Peyer's patch (tissue), 4 donors: Measurements from ENCODE around the gene TRMT44. TPM values are rescaled to one million over a fixed set of nuclear protein-coding genes. Genes with fewer than 3 reads are reported as not detected.

ENCODE experiments used
- DNase-seq, 3 donors: peaks; one replicate each; pipeline ENCODE4 v3.0.0-alpha.2; 2017 to 2019
- H3K27ac ChIP-seq, 4 donors: fragments of 200-600 bp; sonication (generic); one replicate each; pipeline ENCODE4 v1.5.1; 2016 to 2019
- H3K27me3 ChIP-seq, 2 donors: fragments of 200-600 bp; sonication (generic); one replicate each; pipeline ENCODE4 v1.5.1; 2019
- H3K36me3 ChIP-seq, 3 donors: fragments of 200-600 bp; sonication (generic); one replicate each; pipeline ENCODE4 v1.5.1; 2016 to 2019
- H3K4me1 ChIP-seq, 4 donors: fragments of 200-600 bp; sonication (generic); one replicate each; pipeline ENCODE4 v1.5.1; 2016 to 2019
- H3K4me3 ChIP-seq, 4 donors: fragments of 200-600 bp; sonication (generic); 1 replicate in 3 of 4; 2 replicates in 1 of 4; pipeline ENCODE4 v1.5.1; 2016 to 2019; ENCODE audit warnings: mild to moderate bottlenecking in 1 of 4
- H3K9me3 ChIP-seq, 4 donors: fragments of 200-600 bp; sonication (generic); one replicate each; pipeline ENCODE4 v1.5.1; 2016 to 2019; ENCODE audit warnings: mild to moderate bottlenecking in 1 of 4
- POLR2A ChIP-seq, 2 donors: fragments of 450-650 bp; IDR thresholded peaks; one replicate each; pipeline ENCODE4 v1.5.1; 2017; ENCODE audit warnings: antibody characterized with exemption in 2 of 2, mild to moderate bottlenecking in 2 of 2, moderate library complexity in 2 of 2
- total RNA-seq, 4 donors: library from RNA; depleted of rRNA; stranded (reverse); fragments of >200 nt; gene quantifications; one replicate each; pipeline ENCODE4 v1.1.0, GENCODE V29; 2016
- TF ChIP-seq, protein P1 (sequence below), 6 experiments: fragments of 450-650 bp in 4 of 6; fragments of 200-600 bp in 2 of 6; sonication (generic) in 1 of 6; IDR thresholded peaks; one replicate each; pipeline ENCODE4 v1.5.1; 2017 to 2019; ENCODE audit warnings: antibody characterized with exemption in 6 of 6, mild to moderate bottlenecking in 3 of 6, moderate library complexity in 1 of 6

The TRMT44 gene
- total RNA-seq, 4 donors from 2014 or later, result 16.8 to 31.6 (median 28.1) TPM

DNA sequence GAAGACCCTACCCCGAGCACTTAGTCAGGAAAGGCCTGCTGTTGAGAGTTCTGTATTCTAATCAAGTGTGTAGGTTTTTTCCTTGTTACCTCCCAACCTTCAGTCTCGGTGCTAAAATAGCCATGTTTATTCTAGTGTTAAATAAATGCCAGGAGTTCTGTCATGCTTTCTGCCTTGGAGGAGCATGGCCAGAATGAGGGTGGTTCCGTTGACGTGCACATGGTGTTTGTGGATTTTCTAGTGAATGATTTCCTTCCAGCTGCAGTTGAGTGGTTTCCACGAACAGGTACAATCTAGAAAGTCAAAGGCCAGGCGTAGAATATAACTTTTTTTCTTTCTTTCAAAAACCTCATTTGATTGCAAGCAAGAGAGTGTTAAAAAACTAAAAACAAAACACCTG is 21.0 kb downstream of the TRMT44 start:
- no peak overlapping the region for H3K4me3 ChIP-seq
- no peaks in the 10 kb centered on the region for H3K27me3 ChIP-seq
- TF ChIP-seq POLR2A (IDR thresholded peaks at IDR 0.05), result no peak
- TF ChIP-seq, protein P1, sequence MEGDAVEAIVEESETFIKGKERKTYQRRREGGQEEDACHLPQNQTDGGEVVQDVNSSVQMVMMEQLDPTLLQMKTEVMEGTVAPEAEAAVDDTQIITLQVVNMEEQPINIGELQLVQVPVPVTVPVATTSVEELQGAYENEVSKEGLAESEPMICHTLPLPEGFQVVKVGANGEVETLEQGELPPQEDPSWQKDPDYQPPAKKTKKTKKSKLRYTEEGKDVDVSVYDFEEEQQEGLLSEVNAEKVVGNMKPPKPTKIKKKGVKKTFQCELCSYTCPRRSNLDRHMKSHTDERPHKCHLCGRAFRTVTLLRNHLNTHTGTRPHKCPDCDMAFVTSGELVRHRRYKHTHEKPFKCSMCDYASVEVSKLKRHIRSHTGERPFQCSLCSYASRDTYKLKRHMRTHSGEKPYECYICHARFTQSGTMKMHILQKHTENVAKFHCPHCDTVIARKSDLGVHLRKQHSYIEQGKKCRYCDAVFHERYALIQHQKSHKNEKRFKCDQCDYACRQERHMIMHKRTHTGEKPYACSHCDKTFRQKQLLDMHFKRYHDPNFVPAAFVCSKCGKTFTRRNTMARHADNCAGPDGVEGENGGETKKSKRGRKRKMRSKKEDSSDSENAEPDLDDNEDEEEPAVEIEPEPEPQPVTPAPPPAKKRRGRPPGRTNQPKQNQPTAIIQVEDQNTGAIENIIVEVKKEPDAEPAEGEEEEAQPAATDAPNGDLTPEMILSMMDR (IDR thresholded peaks at IDR 0.05), result no peak
- no peak for DNase-seq
- peaks cover 0 to 68% (median 0%) of the 10 kb centered on the region in 3 donors for H3K36me3 ChIP-seq
- no peaks in the 10 kb centered on the region for H3K9me3 ChIP-seq
- H3K27ac ChIP-seq, result no peak overlapping the region
- no peaks in the 10 kb centered on the region for H3K4me1 ChIP-seq

DNA sequence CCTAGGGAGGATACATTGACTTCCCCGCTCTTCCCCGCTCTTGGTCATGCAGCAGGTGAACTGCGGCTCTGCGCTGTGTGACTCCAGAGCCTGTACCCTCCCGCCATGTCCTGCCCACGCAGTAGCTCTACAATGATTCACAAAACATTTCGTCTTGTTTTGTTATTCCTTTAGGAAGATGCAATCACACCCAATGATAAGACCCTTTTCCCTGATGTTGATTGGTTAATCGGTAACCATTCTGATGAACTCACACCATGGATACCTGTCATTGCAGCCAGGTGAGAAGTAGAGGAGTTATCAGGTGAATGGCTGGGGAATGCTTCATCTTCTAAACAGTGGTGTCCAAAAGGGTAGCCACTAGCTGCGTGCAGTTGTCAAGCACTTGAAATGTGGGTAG is 23.2 kb downstream of the TRMT44 start:
- TF ChIP-seq, protein P1 (IDR thresholded peaks at IDR 0.05), result no peak
- no peak for TF ChIP-seq POLR2A (IDR thresholded peaks at IDR 0.05)
- H3K36me3 ChIP-seq, result peaks cover 0 to 69% (median 0%) of the 10 kb centered on the region in 3 donors
- H3K9me3 ChIP-seq, result no peaks in the 10 kb centered on the region
- no peaks in the 10 kb centered on the region for H3K27me3 ChIP-seq
- no peak overlapping the region for H3K4me3 ChIP-seq
- DNase-seq, result no peak
- no peaks in the 10 kb centered on the region for H3K4me1 ChIP-seq
- no peak overlapping the region for H3K27ac ChIP-seq

DNA sequence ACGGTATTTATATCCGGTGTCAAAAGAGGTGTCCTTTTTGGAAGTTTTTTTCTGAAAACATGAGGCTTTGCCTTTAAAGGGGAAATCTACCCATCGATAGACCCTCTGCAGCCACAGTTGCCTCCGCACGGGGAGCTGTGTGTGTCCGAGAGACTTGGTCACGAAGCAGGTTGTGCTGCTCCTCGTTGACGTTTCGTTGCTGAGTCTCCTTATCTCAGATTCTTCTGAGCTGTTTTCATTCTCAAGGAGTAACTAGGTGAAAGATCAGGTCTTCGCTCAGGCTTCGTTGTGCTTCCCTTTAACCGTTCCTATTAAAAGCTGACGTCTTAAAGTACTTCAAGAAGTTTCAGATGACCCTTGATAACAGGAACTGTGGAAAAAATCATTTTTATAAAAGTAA is 23.8 kb downstream of the TRMT44 start:
- no peaks in the 10 kb centered on the region for H3K4me1 ChIP-seq
- H3K27me3 ChIP-seq, result no peaks in the 10 kb centered on the region
- peaks cover 0 to 70% (median 0%) of the 10 kb centered on the region in 3 donors for H3K36me3 ChIP-seq
- DNase-seq, result no peak
- H3K27ac ChIP-seq, result no peak overlapping the region
- no peaks in the 10 kb centered on the region for H3K9me3 ChIP-seq
- TF ChIP-seq POLR2A (IDR thresholded peaks at IDR 0.05), result no peak
- H3K4me3 ChIP-seq, result no peak overlapping the region

DNA sequence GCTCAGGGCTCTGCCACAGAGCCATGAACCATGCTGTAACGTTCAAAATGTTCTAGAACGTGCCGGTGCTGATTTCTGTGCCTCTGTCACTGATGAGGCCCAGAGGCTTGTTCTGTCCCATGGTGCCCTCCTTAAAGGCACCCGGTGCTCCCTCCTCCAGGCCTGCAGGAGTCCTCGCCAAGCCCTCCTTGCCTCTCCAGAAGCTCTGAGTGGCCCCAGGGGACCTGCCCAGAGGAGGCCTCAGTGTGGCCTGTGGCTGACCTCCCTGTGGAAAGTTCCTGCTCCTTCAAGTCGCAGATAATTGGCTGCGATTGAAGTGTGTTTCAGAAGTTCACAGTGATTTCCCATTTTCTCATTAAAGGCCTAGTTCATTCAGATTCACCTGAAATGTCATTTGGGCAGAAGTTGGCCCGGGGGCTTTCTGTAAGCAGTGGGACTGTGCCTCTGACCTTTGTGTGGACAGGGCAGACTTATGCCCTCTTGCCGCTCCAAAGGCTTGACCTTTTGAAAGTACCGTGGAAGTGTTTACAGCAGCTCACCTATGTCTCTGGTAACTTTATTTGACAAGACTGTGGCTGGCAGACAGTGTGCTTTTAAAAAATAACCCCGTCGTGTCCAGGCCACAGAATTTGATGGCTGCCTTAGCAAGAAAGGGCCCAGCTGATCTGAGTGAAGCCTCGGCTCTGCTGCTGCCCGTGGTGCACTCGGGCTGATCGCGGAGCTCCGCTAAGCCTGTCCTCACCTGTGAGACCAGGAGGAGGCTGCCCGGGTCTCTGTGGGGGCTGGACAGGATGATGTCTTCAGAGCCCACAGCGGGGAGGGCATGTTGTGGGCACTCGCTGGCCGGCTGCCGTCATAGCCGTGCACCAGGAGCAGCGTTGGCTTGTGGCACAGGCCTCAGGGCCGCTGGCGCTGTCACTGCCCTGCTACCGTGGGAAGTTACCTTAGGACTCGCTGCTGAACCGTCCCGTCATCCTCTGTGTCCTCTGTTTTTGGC is 25.3 kb downstream of the TRMT44 start:
- Histone ChIP-seq H3K27ac (no peak overlapping the region), H3K36me3 (peaks cover 0 to 71% (median 0%) of the 10 kb centered on the region in 3 donors), H3K4me1 (no peaks in the 10 kb centered on the region), H3K27me3 (no peaks in the 10 kb centered on the region), H3K4me3 (no peak overlapping the region), H3K9me3 (no peaks in the 10 kb centered on the region)
- TF ChIP-seq POLR2A (IDR thresholded peaks at IDR 0.05), result no peak
- TF ChIP-seq, protein P1 (IDR thresholded peaks at IDR 0.05), result no peak
- DNase-seq, result no peak

DNA sequence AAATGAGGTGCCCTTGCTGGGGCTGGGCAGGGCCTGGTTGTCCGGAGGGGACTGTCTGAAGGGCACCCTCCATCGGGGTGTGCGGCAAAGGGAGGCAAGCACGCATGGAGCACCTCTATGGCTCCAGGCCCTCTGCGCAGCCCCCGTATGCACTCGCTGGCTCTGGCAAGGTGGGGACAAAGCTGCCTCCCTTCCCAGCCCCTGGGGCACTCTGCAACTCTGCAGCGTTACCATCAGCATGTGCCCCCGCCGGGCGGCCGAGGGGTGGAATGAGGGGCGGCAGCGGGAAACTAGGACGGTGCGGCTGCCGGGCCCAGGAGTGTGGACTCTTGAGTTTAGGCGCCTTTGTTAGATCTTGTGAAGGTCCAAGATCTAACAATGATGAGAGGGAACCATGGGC is 26.4 kb downstream of the TRMT44 start:
- H3K9me3 ChIP-seq, result no peaks in the 10 kb centered on the region
- no peak overlapping the region for H3K27ac ChIP-seq
- H3K27me3 ChIP-seq, result no peaks in the 10 kb centered on the region
- H3K4me1 ChIP-seq, result peaks cover 0 to 4% (median 0%) of the 10 kb centered on the region in 4 donors
- no peak for DNase-seq
- peaks cover 0 to 69% (median 0%) of the 10 kb centered on the region in 3 donors for H3K36me3 ChIP-seq
- no peak overlapping the region for H3K4me3 ChIP-seq
- no peak for TF ChIP-seq POLR2A (IDR thresholded peaks at IDR 0.05)
- TF ChIP-seq, protein P1 (IDR thresholded peaks at IDR 0.05), result no peak
